ENCODE results near the gene TRIM33. TPM values are rescaled to one million over a fixed set of nuclear protein-coding genes. Genes with fewer than 3 reads are reported as not detected.

The TRIM33 gene
- total RNA-seq: 52.6 and 56.3 TPM in 2 replicates

DNA sequence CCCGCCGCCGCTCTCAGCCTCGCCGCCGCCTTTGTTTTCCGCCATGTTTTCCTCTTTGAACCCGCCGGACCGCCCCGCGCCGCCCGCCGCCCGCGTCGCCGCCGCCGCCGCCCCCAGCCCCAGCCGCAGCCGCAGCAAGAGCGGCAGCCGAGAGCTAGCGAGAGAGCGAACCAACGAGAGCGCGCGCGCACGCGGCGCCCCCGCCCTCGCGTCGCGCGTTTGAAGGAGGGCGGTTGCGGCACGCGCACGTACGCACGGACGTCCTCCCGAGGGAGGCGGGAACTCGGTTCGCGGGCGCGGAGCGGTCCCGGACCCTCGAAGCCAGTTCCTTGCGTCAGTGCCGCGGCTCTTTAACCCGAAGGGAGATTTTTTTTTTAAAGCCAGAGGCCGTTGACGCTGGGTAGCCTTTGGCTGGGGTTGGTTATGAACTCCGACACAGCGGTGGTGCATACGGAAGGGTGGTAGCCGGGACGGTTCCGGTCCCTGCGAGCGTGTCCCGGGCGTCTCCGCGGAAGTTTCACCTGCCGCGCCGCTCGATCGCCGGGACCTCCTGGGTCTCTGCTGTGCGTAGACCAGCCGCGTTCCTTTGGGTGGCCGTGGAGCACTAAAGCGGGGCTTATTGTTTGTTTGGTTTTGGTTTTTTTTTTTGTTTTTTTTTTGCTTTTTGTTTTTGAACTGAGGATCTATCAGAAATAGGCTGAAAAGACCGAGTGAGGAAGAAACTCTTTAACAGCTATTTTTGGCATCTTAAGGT lies at the start of gene TRIM33:
TSS of gene TRIM33 (minus strand) at position 172 of the 754 bp plus-strand sequence. CDS start at position 45, 127 bp downstream.

Small RNAs within 50 kb of the gene (small RNA-seq; reads per million reads assigned to genes)
- gene RF00019: not detected

Other genes with a start within 250 kb of the TRIM33 start
- 54.8 and 60.5 TPM in 2 replicates for gene BCAS2, start 70.4 kb upstream of the TRIM33 start, total RNA-seq
- 0.86 and 1.3 TPM in 2 replicates for gene DENND2C, start 158.8 kb upstream of the TRIM33 start, total RNA-seq
- gene AMPD1, start 184.3 kb upstream of the TRIM33 start, total RNA-seq: not detected in 2 replicates
- gene NRAS, start 205.6 kb upstream of the TRIM33 start, total RNA-seq: 164 and 186 TPM in 2 replicates
- gene CSDE1, start 246.8 kb upstream of the TRIM33 start, total RNA-seq: 579 and 580 TPM in 2 replicates

Data from thoracic aorta endothelial cell (primary cell).